ENCODE results near the gene MYBPH.

DNA sequence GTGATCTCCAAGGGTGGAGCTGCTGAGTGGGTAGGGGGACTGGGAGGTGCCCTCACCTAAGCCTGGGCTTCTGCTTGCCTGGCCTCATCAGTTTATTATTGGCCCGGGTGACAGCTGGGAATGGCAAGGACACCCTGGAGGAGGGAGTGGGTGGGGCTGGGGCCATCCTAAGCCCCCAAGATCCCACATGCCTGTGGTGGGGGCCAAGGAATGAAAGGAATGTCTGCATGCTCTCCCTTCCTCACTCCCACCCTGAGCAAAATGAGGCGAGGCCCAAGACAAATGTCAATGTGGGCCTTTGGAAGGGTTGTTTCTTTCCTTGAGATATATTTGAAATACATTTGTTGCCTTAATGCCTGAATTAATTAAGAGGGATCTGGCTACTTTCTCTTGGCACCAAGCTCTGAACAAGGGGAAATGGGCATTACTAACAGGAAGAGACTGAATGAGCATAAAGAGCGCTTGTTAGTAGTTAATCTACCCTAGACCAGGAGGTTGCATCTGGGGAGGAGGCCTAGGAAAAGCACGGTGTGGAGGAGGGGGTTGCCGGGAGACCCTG is 30.6 kb upstream of the MYBPH start:
- TF ChIP-seq CTCF (IDR thresholded peaks at IDR 0.05) (no peak), POLR2A (IDR thresholded peaks at IDR 0.05) (no peak)
